Measurements from ENCODE around the gene IL22RA1.

The IL22RA1 gene

GRCh38 chr1:24096739-24097103, 46.2 kb downstream of the IL22RA1 start:
- TF ChIP-seq CTCF (IDR thresholded peaks at IDR 0.05; ENCODE audit: low read depth, low read length, missing control alignments) = no peak
- in situ Hi-C loops (cut with HindIII; ENCODE audit: low sequenced_read_pairs) = no loop called here
- H3K4me3 ChIP-seq (ENCODE audit: low read depth, low read length) = no peak overlapping the region
- DNase-seq (ENCODE audit: low read depth) = no peak

GRCh38 chr1:24096009-24096738, 46.8 kb downstream of the IL22RA1 start:
- TF ChIP-seq CTCF (IDR thresholded peaks at IDR 0.05; ENCODE audit: low read depth, low read length, missing control alignments) = no peak
- in situ Hi-C loops (cut with HindIII; ENCODE audit: low sequenced_read_pairs) = no loop called here
- no peak for DNase-seq (ENCODE audit: low read depth)
- no peak overlapping the region for H3K4me3 ChIP-seq (ENCODE audit: low read depth, low read length)

- no peak for TF ChIP-seq CTCF (IDR thresholded peaks at IDR 0.05; ENCODE audit: low read depth, low read length, missing control alignments)
- H3K4me3 ChIP-seq (ENCODE audit: low read depth, low read length) = no peak overlapping the region
- DNase-seq (ENCODE audit: low read depth) = no peak
- in situ Hi-C loops (cut with HindIII; ENCODE audit: low sequenced_read_pairs) = no loop called here
These were observed 47.6 kb downstream of the IL22RA1 start for GRCh38 chr1:24095140-24095859.

- TF ChIP-seq CTCF (IDR thresholded peaks at IDR 0.05; ENCODE audit: low read depth, low read length, missing control alignments) = no peak
- no peak overlapping the region for H3K4me3 ChIP-seq (ENCODE audit: low read depth, low read length)
- in situ Hi-C loops (cut with HindIII; ENCODE audit: low sequenced_read_pairs) = no loop called here
- DNase-seq (ENCODE audit: low read depth) = no peak
These were observed 48.4 kb downstream of the IL22RA1 start for GRCh38 chr1:24094554-24094953.

- no peak overlapping the region for H3K4me3 ChIP-seq (ENCODE audit: low read depth, low read length)
- in situ Hi-C loops (cut with HindIII; ENCODE audit: low sequenced_read_pairs) = no loop called here
- TF ChIP-seq CTCF (IDR thresholded peaks at IDR 0.05; ENCODE audit: low read depth, low read length, missing control alignments) = no peak
- DNase-seq (ENCODE audit: low read depth) = no peak
These were observed 49.2 kb downstream of the IL22RA1 start for GRCh38 chr1:24093732-24094131.

- in situ Hi-C loops (cut with HindIII; ENCODE audit: low sequenced_read_pairs) = no loop called here
- no peak overlapping the region for H3K4me3 ChIP-seq (ENCODE audit: low read depth, low read length)
- DNase-seq (ENCODE audit: low read depth) = no peak
- TF ChIP-seq CTCF (IDR thresholded peaks at IDR 0.05; ENCODE audit: low read depth, low read length, missing control alignments) = no peak
These were observed 50.0 kb downstream of the IL22RA1 start for GRCh38 chr1:24092979-24093378.

All from astrocyte of the cerebellum (primary cell).